ENCODE measurements around the gene AP1B1.
"Not testable (repeated sequence)": the region's sequence is repeated elsewhere in the genome, so short reads cannot be mapped to it uniquely, and the experiment has no call there.

Gene AP1B1

DNA sequence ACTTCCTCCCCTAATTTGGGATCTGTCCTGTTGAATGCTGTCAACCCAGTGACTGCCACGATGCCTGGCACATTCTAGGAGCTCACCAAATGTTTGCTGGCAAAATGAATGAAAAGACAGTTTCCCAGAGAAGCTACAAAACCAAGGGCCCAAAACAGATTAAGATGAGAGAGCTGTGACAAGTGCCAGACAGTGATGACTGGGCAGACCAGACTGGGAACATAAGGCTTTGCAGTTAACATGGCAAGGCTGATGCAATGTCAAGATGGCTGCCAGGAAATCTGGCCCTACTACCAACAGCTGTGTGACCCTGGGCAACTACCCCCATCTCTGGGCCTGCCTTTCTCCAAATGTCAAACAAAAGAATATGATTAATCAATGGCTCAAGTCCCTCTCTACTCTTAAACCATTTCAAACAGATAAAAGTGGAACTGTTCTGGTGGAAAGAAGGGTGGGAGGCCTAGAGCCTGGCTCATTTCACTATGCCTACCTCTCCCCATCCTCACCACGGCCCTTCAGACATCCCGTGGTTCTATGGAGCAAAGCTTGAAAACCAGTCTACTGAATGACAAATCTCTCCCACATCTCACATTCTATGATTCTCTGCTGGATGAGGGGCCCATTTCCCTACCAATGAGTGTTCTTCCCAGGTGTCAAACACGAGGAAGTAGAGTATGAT lies 12.8 kb downstream of the AP1B1 start:
- H3K4me3 ChIP-seq (ENCODE audit: low read depth, low read length): no peak overlapping the region
- no peak for DNase-seq (ENCODE audit: low read depth, low spot score)
- ChIA-PET POLR2A (interaction anchor here (0.5 kb wide), 1 partner anchor 31 kb away, joined by 3 read pairs; no protein-coding TSS in a partner anchor), CTCF (interaction anchor here (1.6 kb wide), 1 partner anchor 20 kb away, joined by 4 read pairs; no protein-coding TSS in a partner anchor)
- TF ChIP-seq, protein P1, sequence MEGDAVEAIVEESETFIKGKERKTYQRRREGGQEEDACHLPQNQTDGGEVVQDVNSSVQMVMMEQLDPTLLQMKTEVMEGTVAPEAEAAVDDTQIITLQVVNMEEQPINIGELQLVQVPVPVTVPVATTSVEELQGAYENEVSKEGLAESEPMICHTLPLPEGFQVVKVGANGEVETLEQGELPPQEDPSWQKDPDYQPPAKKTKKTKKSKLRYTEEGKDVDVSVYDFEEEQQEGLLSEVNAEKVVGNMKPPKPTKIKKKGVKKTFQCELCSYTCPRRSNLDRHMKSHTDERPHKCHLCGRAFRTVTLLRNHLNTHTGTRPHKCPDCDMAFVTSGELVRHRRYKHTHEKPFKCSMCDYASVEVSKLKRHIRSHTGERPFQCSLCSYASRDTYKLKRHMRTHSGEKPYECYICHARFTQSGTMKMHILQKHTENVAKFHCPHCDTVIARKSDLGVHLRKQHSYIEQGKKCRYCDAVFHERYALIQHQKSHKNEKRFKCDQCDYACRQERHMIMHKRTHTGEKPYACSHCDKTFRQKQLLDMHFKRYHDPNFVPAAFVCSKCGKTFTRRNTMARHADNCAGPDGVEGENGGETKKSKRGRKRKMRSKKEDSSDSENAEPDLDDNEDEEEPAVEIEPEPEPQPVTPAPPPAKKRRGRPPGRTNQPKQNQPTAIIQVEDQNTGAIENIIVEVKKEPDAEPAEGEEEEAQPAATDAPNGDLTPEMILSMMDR (IDR thresholded peaks at IDR 0.05; ENCODE audit: insufficient read depth, low read length, missing control alignments): no peak

DNA sequence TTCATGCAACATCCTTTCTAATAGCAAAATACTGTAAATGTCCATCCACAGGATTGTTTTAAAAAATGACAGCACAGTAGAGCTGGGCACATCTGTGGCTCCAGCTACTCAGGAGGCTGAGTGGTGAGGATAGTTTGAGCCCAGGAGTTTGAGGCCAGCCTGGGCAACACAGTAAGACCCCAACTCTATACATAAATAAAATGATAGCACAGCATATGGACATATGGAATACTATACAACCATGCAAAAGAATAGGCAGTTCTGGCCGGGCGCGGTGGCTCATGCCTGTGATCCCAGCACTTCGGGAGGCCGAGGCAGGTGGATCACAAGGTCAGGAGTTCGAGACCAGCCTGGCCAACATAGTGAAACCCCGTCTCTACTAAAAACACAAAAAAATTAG lies 13.6 kb downstream of the AP1B1 start:
- CTCF ChIA-PET; H3K4me3 ChIP-seq (ENCODE audit: low read depth, low read length); DNase-seq (ENCODE audit: low read depth, low spot score): not testable (repeated sequence)
- POLR2A ChIA-PET: interaction anchor here (0.6 kb wide), 1 partner anchor 61 kb away, joined by 3 read pairs; no protein-coding TSS in a partner anchor

DNA sequence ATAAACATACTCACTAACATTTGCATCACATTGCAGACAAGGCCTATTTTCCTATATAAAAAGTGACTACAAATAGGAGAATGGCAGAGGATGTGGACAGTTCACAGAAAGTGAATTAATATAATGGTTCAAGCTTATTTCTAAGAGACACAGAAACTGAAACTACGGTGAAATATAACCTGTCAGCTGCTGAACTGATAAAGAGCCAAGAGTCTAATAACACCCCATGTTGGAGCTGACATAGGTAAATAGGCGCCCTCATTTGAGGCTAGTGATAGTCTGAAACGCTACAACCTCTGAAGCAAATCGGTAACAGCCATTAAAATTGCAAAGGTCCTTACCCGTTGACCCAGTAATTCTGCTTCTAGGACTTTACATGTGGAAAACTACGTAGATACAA lies 14.0 kb downstream of the AP1B1 start:
- H3K4me3 ChIP-seq (ENCODE audit: low read depth, low read length): no peak overlapping the region
- ChIA-PET POLR2A (interaction anchor here (0.6 kb wide), 1 partner anchor 61 kb away, joined by 3 read pairs; no protein-coding TSS in a partner anchor), CTCF (no interaction called here)
- DNase-seq (ENCODE audit: low read depth, low spot score): no peak
- TF ChIP-seq, protein P1 (IDR thresholded peaks at IDR 0.05; ENCODE audit: insufficient read depth, low read length, missing control alignments): no peak

DNA sequence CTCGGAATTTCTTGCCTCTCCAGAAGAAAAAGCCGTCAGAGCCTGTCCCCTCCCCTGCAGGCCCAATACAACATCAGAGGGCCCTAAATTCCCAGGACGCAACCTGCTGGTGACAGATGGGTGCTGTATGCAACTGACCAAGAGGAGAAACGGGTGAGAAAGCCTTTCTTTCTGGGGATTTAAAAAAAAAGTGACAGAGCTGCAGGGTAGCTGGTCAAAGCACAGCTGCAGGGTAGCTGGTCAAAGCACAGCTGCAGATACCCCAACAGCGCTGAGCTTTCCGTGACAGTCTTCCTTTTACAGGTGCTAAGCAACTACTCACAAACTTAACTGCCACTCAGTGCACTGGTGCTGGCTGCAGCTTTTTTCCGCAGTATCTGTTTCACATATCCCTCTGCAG lies 17.8 kb downstream of the AP1B1 start:
- TF ChIP-seq, protein P1 (IDR thresholded peaks at IDR 0.05; ENCODE audit: insufficient read depth, low read length, missing control alignments): no peak
- ChIA-PET CTCF (interaction anchor here (1.6 to 2.0 kb wide), 2 partner anchors 9 to 12 kb away, joined by 3 to 12 read pairs; no protein-coding TSS in a partner anchor), POLR2A (no interaction called here)
- no peak for DNase-seq (ENCODE audit: low read depth, low spot score)
- no peak overlapping the region for H3K4me3 ChIP-seq (ENCODE audit: low read depth, low read length)

DNA sequence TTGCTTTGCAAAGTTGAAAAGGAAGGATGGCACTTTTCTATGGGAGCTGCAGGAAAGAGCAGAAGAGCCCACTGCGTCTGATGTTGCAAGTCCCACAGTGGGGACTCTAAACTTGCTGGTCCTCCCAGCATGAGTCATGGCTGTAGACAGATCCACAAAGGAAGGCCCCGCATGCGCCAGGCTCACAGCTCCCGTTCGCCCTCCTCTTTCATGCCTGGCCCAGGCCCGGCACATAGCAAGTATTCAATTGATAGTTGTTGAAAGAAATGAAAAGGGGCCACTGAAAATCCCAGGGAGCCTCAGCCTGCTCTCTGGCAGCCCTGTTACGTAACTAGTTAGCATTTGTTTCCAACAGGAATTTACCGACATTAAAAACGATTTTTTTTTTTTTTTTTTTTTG lies 18.9 kb downstream of the AP1B1 start:
- ChIA-PET CTCF (interaction anchor here (2.0 kb wide), 1 partner anchor 11 kb away, joined by 12 read pairs; no protein-coding TSS in a partner anchor), POLR2A (no interaction called here)
- H3K4me3 ChIP-seq (ENCODE audit: low read depth, low read length): no peak overlapping the region
- DNase-seq (ENCODE audit: low read depth, low spot score): no peak
- TF ChIP-seq, protein P1 (IDR thresholded peaks at IDR 0.05; ENCODE audit: insufficient read depth, low read length, missing control alignments): no peak

DNA sequence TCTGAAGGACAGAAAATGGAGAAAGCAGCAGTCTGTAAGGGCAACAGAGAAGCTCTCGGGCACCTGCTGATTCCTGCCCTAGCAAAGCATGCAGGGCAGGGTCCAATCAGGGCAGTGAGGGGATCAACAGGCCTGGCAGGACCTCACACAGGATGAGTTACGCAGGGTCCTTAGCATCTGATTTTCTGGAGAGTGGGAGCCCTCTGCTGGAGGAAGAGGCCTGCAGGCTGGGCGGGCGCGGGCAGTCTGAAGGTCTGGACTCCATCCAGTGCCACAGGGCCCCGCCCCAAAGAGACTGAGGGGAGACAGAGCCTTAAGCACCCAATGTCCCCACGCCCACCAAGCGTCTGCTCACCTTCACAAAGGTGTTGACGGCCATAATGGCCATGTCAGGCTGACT lies 28.9 kb downstream of the AP1B1 start:
- POLR2A ChIA-PET: no interaction called here
- H3K4me3 ChIP-seq (ENCODE audit: low read depth, low read length): no peak overlapping the region
- TF ChIP-seq, protein P1 (IDR thresholded peaks at IDR 0.05; ENCODE audit: insufficient read depth, low read length, missing control alignments): peak; percentile 81
- no peak for DNase-seq (ENCODE audit: low read depth, low spot score)
- CTCF ChIA-PET: interaction anchor here (0.8 to 3.9 kb wide), 19 partner anchors 8 to 89 kb away, joined by 3 to 48 read pairs (median 7); partner anchors contain the start of gene GAS2L1

DNA sequence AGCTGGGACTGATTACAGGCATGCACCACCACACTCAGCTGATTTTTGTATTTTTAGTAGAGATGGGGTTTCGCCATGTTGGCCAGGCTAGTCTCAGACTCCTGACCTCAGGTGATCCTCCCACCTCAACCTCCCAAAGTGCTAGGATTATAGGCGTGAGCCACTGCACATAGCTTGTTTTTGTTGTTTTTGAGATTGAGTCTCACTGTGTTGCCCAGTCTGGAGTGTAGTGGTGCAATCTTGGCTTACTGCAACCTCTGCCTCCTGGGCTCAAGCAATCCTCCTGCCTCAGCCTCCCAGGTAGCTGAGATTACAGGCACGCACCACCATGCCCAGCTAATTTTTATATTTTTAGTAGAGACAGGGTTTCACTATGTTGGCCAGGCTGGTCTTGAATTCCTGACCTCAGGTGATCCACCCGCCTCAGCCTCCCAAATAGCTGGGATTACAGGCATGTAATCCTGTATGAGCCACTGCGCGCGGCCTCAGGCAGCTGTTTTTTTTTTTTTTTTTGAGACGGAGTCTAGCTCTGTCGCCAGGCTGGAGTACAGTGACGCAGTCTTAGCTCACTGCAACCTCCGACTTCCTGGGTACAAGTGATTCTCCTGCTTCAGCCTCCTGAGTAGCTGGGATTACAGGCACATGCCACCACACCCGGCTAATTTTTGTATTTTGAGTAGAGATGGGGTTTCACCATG lies 31.0 kb downstream of the AP1B1 start:
- DNase-seq (ENCODE audit: low read depth, low spot score); POLR2A ChIA-PET; H3K4me3 ChIP-seq (ENCODE audit: low read depth, low read length): not testable (repeated sequence)
- CTCF ChIA-PET: interaction anchor here (0.6 to 3.9 kb wide), 6 partner anchors 11 to 112 kb away, joined by 3 to 48 read pairs (median 10); partner anchors contain the start of gene GAS2L1

Data from AG04449 (cell line).